ENCODE measurements around the gene BRD7. TPM values are rescaled to one million over a fixed set of nuclear protein-coding genes. Genes with fewer than 3 reads are reported as not detected.

The BRD7 gene
- total RNA-seq, 1 experiment from 2014 or later, result 23.6 TPM

- DNase-seq, result no peak
- Histone ChIP-seq H3K27me3 (no peaks in the 10 kb centered on the region), H3K9me3 (no peaks in the 10 kb centered on the region), H3K4me3 (no peak overlapping the region), H3K36me3 (peaks cover 54% of the 10 kb centered on the region)
Observed at GRCh38 chr16:50316848-50317630, 51.7 kb downstream of the BRD7 start.

- Histone ChIP-seq H3K36me3 (peaks cover 49% of the 10 kb centered on the region), H3K4me3 (no peak overlapping the region), H3K27me3 (no peaks in the 10 kb centered on the region), H3K9me3 (no peaks in the 10 kb centered on the region)
- no peak for DNase-seq
Observed at GRCh38 chr16:50316102-50316847, 52.5 kb downstream of the BRD7 start.

DNA sequence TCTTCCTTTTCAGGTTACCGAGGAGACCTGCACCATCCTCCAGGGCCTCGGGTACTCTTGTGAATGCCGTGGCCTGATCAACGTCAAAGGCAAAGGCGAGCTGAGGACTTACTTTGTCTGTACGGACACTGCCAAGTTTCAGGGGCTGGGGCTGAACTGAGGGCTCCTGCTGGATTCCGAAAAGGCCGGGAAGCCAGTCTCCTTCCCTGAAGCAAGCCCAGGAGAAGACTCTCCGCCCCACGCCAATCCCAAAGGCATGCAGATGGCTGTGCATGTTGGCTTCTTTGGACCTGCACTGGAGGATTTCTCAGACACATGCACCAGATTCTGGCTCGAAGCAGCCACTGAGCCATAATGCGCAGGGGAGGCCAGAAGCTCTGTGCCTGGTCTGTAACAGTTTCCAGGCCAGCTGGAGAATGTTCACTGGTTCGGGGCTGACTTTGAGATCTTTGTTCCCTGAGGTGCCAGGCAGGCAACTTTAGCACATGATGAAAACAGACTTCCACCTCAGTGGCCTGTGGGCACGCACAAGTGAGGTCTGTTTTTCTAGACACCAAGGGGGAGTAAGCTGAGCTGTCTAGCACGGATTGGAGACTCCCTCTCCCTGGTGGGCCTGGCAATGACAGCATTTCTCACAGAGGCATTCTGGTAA is 53.3 kb downstream of the BRD7 start:
- Histone ChIP-seq H3K36me3 (peaks cover 44% of the 10 kb centered on the region), H3K27me3 (no peaks in the 10 kb centered on the region), H3K4me3 (no peak overlapping the region), H3K9me3 (no peaks in the 10 kb centered on the region)
- DNase-seq, result no peak

DNA sequence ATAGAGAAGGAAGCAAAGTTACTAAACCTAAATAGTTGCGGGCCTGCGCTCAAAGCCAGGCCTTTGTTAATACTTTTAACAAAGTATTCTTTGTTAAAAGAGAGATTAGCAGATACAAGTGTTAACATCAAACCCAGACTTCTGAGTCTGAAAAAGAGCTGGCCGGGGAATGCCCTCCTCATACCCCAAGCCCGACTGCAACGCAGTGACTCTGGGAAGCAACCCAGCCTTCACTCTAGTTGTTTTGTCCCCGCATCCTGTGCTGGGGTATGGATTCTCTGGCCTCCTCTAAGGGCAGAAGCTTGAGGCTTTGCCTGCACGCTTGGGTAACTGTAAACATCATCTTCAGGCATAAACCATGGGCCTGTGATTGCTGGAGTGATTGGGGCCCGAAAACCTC is 54.1 kb downstream of the BRD7 start:
- Histone ChIP-seq H3K36me3 (peaks cover 39% of the 10 kb centered on the region), H3K9me3 (no peaks in the 10 kb centered on the region), H3K4me3 (no peak overlapping the region), H3K27me3 (no peaks in the 10 kb centered on the region)
- DNase-seq, result no peak

DNA sequence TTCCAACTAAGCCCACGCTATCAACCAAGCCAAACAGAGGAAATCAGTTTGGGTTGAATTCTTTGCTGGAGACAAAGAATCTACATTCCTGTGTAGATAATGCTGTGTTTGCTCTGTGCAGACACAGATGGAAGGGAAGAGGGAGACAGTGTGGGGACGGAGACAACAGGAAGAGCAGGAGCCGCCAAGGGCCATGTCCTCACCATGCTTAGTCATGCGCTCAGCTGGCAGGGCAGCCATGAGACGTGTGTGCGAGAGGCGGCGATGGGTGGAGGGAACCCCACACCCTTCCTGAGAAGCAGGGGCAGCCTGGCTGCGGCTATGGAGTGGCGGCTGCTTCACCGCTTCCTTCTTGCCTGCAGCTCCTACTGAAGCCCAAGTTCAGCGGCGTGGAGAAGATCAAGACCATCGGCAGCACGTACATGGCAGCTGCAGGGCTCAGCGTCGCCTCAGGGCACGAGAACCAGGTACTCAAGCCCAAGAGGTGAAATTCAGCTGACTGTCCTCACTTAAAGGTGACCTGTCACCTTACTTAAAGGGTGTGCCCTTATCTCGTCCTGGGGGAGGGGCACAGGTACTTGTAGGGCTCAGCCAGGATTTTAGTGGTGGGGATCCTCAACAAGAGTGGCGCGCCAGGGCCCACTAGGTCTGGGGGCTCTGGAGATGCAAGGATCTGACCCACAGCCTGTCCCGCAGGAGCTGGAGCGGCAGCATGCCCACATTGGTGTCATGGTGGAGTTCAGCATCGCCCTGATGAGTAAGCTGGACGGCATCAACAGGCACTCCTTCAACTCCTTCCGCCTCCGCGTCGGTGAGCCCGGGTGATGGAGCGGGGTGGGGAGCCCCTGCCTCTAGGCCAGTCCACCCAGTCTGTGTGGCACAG is 55.0 kb downstream of the BRD7 start:
- DNase-seq, result no peak
- Histone ChIP-seq H3K36me3 (peaks cover 30% of the 10 kb centered on the region), H3K9me3 (no peaks in the 10 kb centered on the region), H3K4me3 (no peak overlapping the region), H3K27me3 (no peaks in the 10 kb centered on the region)

- DNase-seq, result no peak
- no peaks in the 10 kb centered on the region for H3K9me3 ChIP-seq
- no peak overlapping the region for H3K4me3 ChIP-seq
- no peaks in the 10 kb centered on the region for H3K27me3 ChIP-seq
- peaks cover 17% of the 10 kb centered on the region for H3K36me3 ChIP-seq
Observed at GRCh38 chr16:50311891-50312501, 56.8 kb downstream of the BRD7 start.

DNA sequence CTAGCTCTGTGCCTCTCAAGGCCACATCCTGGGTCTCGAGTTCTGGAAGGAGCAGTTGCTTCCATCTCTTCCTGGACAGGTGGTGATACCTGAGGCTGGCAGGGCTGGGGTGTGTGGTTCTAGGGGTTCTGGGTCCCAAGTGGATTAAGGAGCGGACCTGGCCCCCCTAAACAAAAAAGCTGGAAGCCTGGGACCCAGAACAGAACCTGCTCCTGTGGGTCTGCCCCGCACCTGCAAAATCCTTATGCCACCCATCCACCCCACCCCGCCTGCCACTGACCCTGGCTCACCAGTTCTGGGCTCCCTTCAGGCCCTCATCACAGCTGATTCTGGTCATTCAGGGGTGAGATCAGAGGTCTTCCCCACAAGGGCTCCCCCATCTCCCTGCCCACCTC is 57.7 kb downstream of the BRD7 start:
- peaks cover 11% of the 10 kb centered on the region for H3K36me3 ChIP-seq
- DNase-seq, result no peak

GRCh38 chr16:50310308-50311133 is 58.3 kb downstream of the BRD7 start:
- Histone ChIP-seq H3K9me3 (no peaks in the 10 kb centered on the region), H3K36me3 (peaks cover 11% of the 10 kb centered on the region), H3K27me3 (no peaks in the 10 kb centered on the region), H3K4me3 (no peak overlapping the region)
- no peak for DNase-seq

More for the DNA sequence above, 57.7 kb downstream of the BRD7 start:
- Histone ChIP-seq H3K4me3 (no peak overlapping the region), H3K27me3 (no peaks in the 10 kb centered on the region), H3K9me3 (no peaks in the 10 kb centered on the region)

- peak; percentile 27 for DNase-seq
- H3K36me3 ChIP-seq, result peaks cover 9% of the 10 kb centered on the region
- no peaks in the 10 kb centered on the region for H3K27me3 ChIP-seq
- H3K4me3 ChIP-seq, result no peak overlapping the region
- no peaks in the 10 kb centered on the region for H3K9me3 ChIP-seq
Observed at GRCh38 chr16:50309527-50310307, 59.1 kb downstream of the BRD7 start.

- Histone ChIP-seq H3K27me3 (no peaks in the 10 kb centered on the region), H3K9me3 (no peaks in the 10 kb centered on the region), H3K36me3 (peaks cover 5% of the 10 kb centered on the region), H3K4me3 (no peak overlapping the region)
- no peak for DNase-seq
Observed at GRCh38 chr16:50309156-50309526, 59.6 kb downstream of the BRD7 start.

GRCh38 chr16:50308237-50308965 is 60.4 kb downstream of the BRD7 start:
- H3K9me3 ChIP-seq, result no peaks in the 10 kb centered on the region
- no peak overlapping the region for H3K4me3 ChIP-seq
- no peaks in the 10 kb centered on the region for H3K27me3 ChIP-seq
- DNase-seq, result no peak
- H3K36me3 ChIP-seq, result peaks cover 5% of the 10 kb centered on the region

- H3K4me3 ChIP-seq, result no peak overlapping the region
- no peaks in the 10 kb centered on the region for H3K36me3 ChIP-seq
- H3K27me3 ChIP-seq, result no peaks in the 10 kb centered on the region
- no peak for DNase-seq
- H3K9me3 ChIP-seq, result no peaks in the 10 kb centered on the region
Observed at GRCh38 chr16:50306287-50306686, 62.5 kb downstream of the BRD7 start.

GRCh38 chr16:50305441-50306061 is 63.2 kb downstream of the BRD7 start:
- Histone ChIP-seq H3K9me3 (no peaks in the 10 kb centered on the region), H3K36me3 (no peaks in the 10 kb centered on the region)
- no peak for DNase-seq

More at GRCh38 chr16:50305441-50306061, 63.2 kb downstream of the BRD7 start:
- H3K4me3 ChIP-seq, result no peak overlapping the region
- H3K27me3 ChIP-seq, result no peaks in the 10 kb centered on the region
